HUDEP-2 (cell line): Measurements from ENCODE around the gene HSPBAP1.
A peak's percentile ranks its signal among the peaks of the same experiment; 100 is the strongest.
"Not testable (repeated sequence)": the region's sequence is repeated elsewhere in the genome, so short reads cannot be mapped to it uniquely, and the experiment has no call there.

Experiments used
- DNase-seq, 76 experiments: peaks; one replicate each; lab custom pipeline; 2025; ENCODE audit not compliant: unreplicated experiment in 76 of 76; lab: John Stamatoyannopoulos, UW

Gene HSPBAP1

GRCh38 chr3:122743581-122744120 lies 50.0 kb downstream of the HSPBAP1 start:
- no peak for DNase-seq

DNA sequence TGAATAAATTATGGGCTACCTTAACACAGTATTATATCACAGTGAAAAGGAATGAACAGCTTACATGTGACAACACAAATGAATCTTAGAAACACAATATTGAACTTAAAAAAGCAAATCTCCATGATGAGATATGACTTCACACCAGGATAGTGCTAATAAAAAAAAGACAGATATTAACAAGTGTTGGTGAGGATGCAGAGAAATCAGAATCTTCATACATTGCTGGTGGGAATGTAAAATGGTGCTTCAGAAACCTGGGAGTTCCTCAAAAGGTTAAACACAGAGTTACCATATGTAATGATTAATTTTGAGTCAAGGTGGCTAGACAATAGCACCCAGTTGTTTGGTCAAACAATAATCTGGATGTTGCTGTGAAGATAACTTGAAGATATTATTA lies 51.4 kb downstream of the HSPBAP1 start:
- no peak for DNase-seq

DNA sequence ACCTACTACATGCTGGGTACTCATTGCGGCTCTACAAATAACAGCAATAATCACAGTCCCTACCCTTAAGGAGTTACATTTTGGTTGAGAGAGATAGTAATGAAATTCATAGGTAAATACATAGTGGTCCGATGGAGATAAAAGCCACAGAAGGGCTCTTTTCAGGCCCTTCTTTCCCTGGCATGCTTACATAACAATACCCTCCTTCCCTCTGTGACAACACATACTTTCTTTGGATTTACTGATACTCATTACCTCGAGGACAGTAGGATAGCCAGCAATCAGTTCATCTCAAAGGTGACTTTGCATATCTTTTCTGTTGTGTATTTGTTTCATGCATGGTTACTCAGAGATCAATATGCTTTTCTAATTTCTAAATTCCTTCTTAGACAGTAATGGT lies 54.5 kb downstream of the HSPBAP1 start:
- DNase-seq, result no peak

DNA sequence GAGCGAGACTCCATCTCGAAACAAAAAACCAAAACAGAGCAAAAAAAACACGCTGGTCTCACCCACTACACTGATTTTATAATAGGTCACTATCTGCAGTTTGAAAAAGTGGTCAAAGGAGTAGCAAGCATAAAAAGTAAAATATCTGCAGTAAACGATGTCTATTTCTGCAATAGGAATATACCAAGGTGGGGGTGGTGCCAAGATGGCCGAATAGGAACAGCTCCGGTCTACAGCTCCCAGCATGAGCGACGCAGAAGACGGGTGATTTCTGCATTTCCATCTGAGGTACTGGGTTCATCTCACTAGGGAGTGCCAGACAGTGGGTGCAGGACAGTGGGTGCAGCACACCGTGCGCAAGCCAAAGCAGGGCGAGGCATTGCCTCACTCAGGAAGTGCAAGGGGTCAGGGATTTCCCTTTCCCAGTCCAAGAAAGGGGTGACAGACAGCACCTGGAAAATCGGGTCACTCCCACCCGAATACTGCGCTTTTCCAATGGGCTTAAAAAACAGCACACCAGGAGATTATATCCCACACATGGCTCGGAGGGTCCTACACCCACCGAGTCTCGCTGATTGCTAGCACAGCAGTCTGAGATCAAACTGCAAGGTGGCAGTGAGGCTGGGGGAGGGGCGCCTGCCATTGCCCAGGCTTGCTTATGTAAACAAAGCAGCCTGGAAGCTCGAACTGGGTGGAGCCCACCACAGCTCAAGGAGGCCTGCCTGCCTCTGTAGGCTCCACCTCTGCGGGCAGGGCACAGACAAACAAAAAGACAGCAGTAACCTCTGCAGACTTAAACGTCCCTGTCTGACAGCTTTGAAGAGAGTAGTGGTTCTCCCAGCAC lies 60.7 kb downstream of the HSPBAP1 start:
- peak in 1 of 76 experiments; percentile 27 for DNase-seq

DNA sequence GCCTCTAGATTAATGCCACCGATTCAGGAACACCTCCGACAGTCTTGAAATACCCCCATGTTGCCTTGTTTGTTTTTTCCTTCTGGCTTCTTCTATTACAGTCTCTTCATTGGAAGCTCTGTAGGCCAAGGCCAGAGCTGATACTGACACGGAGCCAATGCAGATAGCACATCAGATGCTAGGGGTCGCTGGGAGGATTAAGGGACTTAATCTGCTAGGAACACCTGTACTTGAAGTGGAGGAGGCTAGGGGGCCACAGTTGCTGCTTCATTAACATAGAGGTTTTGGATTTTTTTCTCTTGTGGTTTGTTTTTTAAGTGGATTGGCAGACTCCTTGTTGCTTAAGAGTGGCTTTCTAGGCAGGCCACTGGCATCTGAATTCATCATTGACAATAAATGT lies 63.4 kb downstream of the HSPBAP1 start:
- DNase-seq, result peak in 29 of 76 experiments; percentile 1 to 57 (median 12)

DNA sequence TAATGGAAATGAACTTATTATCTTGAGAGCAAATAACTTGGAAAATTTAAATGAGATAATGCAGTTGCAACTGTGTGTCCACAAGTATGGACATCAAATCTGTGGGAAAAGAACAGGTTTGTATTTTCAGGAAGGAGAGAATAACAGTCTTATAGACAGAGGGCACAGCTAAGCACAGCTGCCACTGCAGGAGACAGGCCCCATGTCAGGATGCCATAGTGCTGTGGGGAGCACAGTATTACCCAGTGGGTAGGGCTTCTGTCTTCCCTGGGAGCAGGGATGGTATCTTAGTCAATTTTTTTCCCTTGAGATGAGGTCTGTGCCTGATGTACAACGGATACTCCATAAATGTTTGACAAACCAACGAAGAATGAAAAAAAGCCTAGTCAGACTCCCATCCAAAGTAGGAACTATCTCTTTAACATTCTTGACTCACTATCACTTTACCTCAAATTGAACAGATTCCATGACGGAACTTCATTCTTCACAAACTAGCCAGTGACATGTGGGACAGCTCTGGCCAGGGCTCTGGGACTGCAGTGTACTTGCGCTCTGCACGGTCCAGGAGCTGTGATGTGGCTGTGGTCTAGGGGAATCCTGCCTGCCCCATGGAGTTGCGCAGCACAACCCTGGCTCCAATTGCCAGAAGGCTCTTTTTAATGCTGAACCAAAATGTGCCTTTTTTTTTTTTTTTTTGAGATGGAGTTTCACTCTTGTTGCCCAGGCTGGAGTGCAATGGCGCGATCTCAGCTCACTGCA lies 64.7 kb downstream of the HSPBAP1 start:
- DNase-seq, result no peak

- no peak for DNase-seq
Measured at GRCh38 chr3:122728186-122728585, 65.4 kb downstream of the HSPBAP1 start.

DNA sequence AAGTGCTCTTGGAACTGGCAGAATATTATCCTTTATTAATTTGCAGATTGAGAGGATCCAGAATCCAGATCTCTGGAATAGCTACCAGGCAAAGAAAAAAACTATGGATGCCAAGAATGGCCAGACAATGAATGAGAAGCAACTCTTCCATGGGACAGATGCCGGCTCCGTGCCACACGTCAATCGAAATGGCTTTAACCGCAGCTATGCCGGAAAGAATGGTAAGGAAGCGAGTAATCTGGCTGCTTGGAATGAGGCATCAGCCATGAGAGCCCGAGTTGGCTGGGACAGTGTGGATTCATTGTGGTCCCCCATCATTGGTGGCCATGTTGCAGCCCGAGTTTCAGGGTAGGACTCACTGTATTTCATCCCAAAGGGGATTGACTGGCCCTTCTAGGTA lies 65.9 kb downstream of the HSPBAP1 start:
- DNase-seq, result no peak

- DNase-seq, result no peak
Measured at GRCh38 chr3:122727294-122727693, 66.3 kb downstream of the HSPBAP1 start.

- no peak for DNase-seq
Measured at GRCh38 chr3:122725106-122725505, 68.5 kb downstream of the HSPBAP1 start.

DNA sequence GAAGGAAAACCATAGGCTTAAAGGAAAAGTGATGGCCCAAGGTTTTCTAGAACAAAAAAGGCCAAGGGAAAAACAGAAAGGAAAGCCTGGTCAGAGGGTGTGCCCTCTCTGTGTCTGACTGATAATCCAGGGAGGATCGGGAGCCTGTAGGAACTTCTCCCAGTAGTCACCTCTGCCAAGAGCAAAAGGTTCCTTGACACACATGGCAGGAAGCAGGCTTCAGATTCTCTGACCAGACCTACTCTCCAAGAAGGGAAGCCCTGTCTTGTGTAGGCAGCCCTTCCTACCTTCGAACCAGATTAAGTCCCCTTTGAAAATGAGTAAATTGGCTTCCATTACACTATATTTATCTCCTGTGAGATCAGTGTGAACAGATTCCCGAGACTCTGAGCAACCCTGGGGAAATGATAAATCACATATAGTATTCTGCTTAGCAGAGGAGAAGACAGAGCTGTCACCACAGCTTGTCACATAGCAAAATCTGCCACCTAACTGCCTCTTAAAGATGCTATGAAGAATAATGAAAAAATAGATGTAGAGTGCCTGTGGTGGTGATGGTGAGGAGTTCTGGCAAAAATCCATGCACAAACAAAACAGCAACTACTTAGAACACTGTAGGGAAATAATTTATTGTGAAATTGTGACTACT lies 74.2 kb downstream of the HSPBAP1 start:
- no peak for DNase-seq

GRCh38 chr3:122716667-122717066 lies 77.0 kb downstream of the HSPBAP1 start:
- DNase-seq, result no peak

- DNase-seq, result no peak
Measured at GRCh38 chr3:122714273-122714672, 79.4 kb downstream of the HSPBAP1 start.

- DNase-seq, result not testable (repeated sequence)
Measured at GRCh38 chr3:122710616-122711251, 82.9 kb downstream of the HSPBAP1 start.

DNA sequence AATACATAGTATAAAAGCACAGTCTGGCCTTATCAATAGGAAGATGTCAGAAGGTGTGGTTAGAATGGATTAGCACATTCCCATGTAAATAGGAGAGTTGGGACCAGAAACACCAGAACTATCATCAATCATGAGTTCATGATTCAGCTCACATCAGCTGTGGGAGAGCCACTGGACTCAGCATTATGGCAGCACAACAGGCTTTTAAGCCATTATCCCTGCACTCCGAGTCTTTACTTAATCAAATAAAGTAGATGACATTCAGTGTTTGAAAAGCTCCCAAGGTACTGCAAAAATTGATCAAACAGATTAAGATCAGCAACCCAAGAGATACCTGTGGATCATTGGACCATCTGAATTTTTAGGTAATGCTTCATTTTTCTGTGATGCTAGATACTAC lies 88.3 kb downstream of the HSPBAP1 start:
- DNase-seq, result no peak

DNA sequence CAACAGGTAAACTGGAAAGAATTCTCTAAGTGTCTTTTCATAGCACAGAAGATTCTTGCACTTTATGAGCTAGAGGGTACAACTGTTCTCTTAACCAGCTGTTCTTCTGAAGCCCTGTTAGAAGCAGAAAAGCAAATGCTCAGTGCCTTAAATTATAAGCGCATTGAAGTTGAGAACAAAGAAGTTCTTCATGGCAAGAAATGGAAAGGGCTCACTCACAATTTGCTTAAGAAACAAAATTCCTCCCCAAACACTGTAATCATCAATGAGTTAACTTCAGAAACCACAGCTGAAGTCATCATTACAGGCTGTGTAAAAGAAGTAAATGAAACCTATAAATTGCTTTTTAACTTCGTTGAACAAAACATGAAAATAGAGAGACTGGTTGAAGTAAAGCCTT lies 93.4 kb downstream of the HSPBAP1 start:
- DNase-seq, result no peak

DNA sequence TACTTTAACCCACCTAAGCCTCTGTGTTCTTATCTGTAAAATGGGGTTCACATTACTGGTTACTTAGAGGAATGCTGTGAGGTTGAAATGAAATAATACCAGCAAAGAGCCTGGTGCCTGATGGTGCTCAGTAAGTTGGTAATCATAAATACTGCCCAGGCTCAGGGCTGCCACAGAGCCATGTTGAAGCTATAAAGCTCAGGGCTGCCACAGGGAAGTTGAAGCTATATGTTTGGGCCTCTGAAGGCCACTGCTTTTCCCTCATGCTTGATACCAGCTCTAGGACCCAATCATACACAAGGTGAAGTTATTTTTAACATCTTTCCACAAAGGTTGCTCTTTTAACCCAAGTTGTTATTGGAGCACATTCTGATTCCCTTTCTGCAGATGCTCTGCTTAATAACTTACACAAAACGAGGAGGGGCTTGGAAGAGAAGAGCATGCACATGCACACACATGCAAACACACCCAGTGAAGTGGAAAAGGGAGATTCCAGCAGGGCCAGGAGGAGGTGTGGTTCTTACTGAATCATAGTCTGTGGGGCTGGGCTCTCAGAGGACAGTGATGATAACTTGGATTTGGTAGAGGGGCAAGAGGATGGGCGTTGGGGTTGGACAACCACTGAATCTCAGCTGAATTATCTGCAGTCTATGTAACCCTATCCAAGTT lies 95.5 kb downstream of the HSPBAP1 start:
- no peak for DNase-seq

GRCh38 chr3:122695927-122696561 lies 97.6 kb downstream of the HSPBAP1 start:
- DNase-seq, result no peak

- no peak for DNase-seq
Measured at GRCh38 chr3:122694966-122695365, 98.7 kb downstream of the HSPBAP1 start.

- no peak for DNase-seq
Measured at GRCh38 chr3:122692674-122693073, 101.0 kb downstream of the HSPBAP1 start.
